C4-2B (cell line): ENCODE measurements around the gene HIVEP3.

Experiments
- H3K27ac ChIP-seq: fragments of 450-650 bp; 2 replicates; pipeline ENCODE4 v1.5.1; 2017
- ZFX ChIP-seq: fragments of 450-650 bp; IDR thresholded peaks from 2 replicates; pipeline ENCODE4 v1.6.1; 2017
- TF ChIP-seq, protein P1 (sequence below): fragments of 450-650 bp; conservative IDR thresholded peaks from 2 replicates; pipeline ENCODE4 v1.5.1; 2017; ENCODE audit warnings: mild to moderate bottlenecking

Gene HIVEP3

GRCh38 chr1:41642922-41643821 is 275.6 kb downstream of the HIVEP3 start:
- H3K27ac ChIP-seq: no peak overlapping the region
- no peak for TF ChIP-seq ZFX
- TF ChIP-seq, protein P1, sequence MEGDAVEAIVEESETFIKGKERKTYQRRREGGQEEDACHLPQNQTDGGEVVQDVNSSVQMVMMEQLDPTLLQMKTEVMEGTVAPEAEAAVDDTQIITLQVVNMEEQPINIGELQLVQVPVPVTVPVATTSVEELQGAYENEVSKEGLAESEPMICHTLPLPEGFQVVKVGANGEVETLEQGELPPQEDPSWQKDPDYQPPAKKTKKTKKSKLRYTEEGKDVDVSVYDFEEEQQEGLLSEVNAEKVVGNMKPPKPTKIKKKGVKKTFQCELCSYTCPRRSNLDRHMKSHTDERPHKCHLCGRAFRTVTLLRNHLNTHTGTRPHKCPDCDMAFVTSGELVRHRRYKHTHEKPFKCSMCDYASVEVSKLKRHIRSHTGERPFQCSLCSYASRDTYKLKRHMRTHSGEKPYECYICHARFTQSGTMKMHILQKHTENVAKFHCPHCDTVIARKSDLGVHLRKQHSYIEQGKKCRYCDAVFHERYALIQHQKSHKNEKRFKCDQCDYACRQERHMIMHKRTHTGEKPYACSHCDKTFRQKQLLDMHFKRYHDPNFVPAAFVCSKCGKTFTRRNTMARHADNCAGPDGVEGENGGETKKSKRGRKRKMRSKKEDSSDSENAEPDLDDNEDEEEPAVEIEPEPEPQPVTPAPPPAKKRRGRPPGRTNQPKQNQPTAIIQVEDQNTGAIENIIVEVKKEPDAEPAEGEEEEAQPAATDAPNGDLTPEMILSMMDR: no peak

DNA sequence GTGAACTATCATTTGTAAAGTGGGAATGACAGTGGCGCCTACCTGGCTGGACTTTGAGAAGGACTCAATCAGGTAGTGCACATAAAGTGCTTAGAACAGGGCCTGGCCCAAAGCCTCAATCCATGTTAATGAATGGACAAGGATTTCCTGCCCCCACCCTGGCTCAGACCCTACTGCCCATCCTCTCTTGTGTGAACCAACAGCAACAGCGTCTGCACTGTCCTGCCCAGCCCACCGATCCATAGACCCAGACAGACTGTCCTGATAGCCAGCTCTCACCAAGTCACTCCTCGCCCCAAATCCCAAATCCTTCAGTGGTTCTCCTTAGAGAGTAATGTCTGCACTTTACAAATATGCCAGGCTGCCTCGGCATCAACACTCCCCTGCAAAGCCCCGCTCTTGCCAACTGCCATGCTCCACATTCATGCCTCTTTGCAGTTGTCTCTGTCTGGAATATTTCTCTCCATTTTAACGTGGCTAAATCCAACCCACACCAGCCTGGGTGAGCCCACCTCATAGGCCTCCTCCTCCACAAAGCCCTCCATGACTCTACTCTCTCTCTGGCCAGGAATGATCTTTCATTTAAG is 276.7 kb downstream of the HIVEP3 start:
- TF ChIP-seq, protein P1: no peak
- no peak for TF ChIP-seq ZFX
- no peak overlapping the region for H3K27ac ChIP-seq

GRCh38 chr1:41641475-41641814 is 277.3 kb downstream of the HIVEP3 start:
- no peak overlapping the region for H3K27ac ChIP-seq
- TF ChIP-seq, protein P1: no peak
- no peak for TF ChIP-seq ZFX

GRCh38 chr1:41640756-41641474 is 277.8 kb downstream of the HIVEP3 start:
- H3K27ac ChIP-seq: no peak overlapping the region
- no peak for TF ChIP-seq ZFX
- TF ChIP-seq, protein P1: no peak

GRCh38 chr1:41640141-41640751 is 278.5 kb downstream of the HIVEP3 start:
- no peak for TF ChIP-seq ZFX
- TF ChIP-seq, protein P1: no peak
- H3K27ac ChIP-seq: no peak overlapping the region

- H3K27ac ChIP-seq: no peak overlapping the region
- TF ChIP-seq, protein P1: no peak
- no peak for TF ChIP-seq ZFX
These were observed 279.3 kb downstream of the HIVEP3 start for GRCh38 chr1:41639332-41639936.
